GM19452 (cell line): ENCODE data around the gene KDM4B.

Experiments
- ATAC-seq: cut with Tn5 transposase; IDR thresholded peaks from one replicate; pipeline ENCODE4 v1.9.1; 2021; ENCODE audit not compliant: unreplicated experiment

The KDM4B gene

DNA sequence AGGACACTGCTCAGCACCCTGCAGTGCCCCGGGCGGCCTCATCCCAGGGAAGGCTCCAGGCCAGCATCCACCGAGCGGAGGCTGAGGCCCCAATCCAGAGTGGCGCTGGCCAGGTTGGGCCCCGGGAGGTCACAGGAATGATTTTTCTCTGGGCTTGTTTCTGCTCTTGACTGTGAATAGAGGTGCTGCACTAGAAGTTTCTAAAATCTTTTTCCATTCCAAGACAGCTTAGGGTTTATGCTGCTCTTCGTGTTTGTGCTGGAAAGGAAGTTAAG is 15.1 kb downstream of the KDM4B start:
- ATAC-seq, result no peak

DNA sequence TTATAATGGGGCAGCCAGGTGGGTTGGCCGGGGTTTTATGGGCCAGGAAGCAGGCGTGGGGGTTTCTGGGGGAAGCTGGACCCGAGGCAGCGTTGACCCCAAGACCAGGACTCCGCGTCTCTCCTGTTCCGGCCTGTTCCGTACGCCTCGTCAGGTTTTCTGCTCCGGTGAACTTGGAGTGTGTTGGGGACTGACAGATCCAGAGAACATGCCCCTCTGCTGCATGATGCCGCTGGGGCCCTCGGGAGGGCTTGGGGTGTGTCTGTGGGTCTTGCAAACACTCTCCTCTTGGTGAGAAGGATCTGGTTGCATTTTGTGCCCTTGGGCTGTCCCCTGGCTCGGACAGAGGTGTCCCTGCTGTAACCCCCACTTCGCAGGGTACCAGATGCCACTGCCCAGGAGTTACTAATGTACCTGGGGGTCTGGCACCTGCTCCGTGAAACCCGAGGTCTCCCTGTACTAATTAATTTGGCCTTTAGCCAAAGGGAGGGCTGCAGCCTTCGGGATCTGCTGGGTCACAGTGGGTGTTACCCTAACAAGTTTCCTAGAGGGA is 15.6 kb downstream of the KDM4B start:
- ATAC-seq, result no peak

DNA sequence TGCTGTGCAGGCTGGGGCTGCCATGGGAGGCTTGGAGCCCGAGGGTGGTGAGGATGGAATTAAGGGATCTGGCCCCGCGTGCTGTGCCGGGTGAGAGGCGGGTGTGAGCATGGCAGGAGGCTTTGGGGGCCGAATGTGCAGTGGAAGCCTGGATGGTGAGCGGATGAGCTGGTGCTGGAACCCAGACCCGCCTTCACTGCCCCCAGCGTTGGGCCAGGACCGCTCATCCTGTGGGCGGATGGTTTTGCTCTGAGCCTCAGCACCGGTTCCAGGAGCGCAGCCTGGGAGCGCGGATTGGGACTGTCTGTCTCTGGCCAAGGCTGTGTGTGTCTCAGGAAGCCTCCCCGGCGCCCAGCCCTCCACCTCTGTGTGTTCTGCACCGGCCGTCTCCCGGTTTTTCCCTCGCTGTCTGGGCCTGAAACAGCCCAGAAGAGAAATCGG is 16.7 kb downstream of the KDM4B start:
- ATAC-seq, result no peak

GRCh38 chr19:4986056-4986455 is 17.1 kb downstream of the KDM4B start:
- ATAC-seq, result no peak

DNA sequence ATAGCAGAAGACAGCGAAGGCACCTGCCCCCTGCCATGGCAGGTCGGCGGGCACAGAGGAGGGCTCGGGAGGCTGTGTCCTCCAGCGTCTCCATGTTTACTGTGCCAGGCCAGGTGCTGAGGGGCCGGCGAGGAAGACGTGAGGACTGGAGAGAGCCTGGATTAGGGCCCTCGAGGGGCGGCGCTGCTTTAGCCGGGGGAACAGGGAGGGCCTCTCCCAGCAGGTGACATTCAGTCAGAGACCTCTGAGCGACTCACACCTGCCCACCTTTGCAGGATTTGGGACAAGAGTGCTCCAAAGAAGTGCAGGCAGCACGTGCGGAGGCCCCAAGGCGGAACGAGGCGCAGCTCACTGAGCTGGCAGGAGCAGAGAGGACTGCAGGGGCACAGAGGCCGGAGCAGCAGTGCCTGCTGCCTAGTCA is 17.6 kb downstream of the KDM4B start:
- no peak for ATAC-seq

GRCh38 chr19:4987256-4987655 is 18.3 kb downstream of the KDM4B start:
- ATAC-seq, result no peak

GRCh38 chr19:4987692-4988370 is 18.9 kb downstream of the KDM4B start:
- ATAC-seq, result no peak

GRCh38 chr19:4988770-4989251 is 19.9 kb downstream of the KDM4B start:
- ATAC-seq, result no peak

DNA sequence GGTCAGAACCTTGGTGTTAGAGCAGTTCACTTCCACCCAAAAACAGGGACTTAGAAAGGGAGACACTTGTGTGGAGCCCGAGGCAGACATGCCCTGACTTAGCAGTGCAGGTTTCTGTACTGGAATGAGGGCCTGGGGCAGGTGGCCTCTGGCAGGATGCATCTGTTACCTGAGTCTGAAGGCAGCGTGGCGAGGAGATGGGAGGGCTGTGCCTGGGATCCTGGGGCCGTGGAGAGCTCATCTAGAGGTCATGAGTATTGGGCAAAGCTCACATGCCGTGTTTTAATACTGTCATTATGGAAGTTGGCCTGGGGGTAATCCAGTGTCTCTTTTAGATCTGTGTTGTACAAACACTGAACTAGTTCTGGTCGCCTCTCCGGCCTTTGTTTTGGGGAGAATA is 21.4 kb downstream of the KDM4B start:
- ATAC-seq, result no peak

GRCh38 chr19:4991538-4991937 is 22.6 kb downstream of the KDM4B start:
- no peak for ATAC-seq

DNA sequence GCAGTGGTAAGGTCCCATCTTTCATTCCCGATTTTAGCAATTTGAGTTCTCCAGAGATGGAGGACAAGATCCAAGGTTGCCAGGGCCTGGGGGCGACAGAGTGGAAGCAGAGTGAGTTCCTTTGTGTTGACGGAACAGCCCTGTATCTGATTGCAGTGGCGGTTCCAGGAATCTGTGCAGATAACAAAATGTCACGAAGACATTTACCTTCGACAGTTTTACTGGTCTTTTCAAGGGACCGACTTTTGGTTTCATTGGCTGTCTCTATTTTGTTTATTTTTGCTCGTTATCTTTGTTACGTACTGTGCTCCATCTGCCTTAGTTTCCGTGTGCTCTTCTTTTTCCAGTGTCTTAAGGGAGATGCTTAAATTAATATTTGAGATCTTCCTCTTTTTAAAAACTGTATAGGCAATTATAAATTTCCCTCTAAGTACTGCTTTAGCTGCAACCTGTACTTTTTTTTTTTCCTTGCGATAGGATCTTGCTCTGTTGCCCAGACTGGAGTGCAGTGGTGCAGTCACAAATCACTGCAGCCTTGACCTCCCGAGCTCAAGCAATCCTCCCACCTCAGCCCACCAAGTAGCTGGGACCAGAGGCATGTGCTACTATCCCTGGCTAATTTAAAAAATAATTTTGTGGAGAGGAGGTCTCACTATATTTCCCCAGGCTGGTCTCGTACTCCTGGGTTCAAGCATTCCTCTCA is 23.2 kb downstream of the KDM4B start:
- no peak for ATAC-seq

- no peak for ATAC-seq
Measured at GRCh38 chr19:4993683-4994082, 24.8 kb downstream of the KDM4B start.

GRCh38 chr19:4996701-4997100 is 27.8 kb downstream of the KDM4B start:
- ATAC-seq, result no peak

- no peak for ATAC-seq
Measured at GRCh38 chr19:4997297-4997696, 28.4 kb downstream of the KDM4B start.

GRCh38 chr19:5000120-5000611 is 31.3 kb downstream of the KDM4B start:
- ATAC-seq, result no peak

- ATAC-seq, result no peak
Measured at GRCh38 chr19:5001615-5002014, 32.7 kb downstream of the KDM4B start.

DNA sequence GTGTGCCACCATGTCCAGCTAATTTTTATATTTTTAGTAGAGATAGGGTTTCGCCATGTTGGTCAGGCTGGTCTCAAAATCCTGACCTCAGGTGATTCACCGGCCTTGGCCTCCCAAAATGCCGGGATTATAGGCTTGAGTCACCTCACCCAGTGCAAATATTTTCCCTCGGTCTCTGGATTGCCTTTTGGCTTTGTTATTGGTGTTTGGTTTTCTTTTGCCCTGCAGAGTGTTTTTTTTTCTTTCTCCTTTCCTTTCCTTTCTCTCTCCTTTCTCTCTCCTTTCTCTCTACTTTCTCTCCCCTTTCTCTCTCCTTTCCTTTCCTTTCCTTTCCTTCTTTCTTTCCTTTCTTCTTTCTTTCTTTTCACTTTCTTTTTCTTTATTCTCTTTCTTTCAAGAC is 33.2 kb downstream of the KDM4B start:
- no peak for ATAC-seq

- ATAC-seq, result no peak
Measured at GRCh38 chr19:5003781-5004180, 34.9 kb downstream of the KDM4B start.

DNA sequence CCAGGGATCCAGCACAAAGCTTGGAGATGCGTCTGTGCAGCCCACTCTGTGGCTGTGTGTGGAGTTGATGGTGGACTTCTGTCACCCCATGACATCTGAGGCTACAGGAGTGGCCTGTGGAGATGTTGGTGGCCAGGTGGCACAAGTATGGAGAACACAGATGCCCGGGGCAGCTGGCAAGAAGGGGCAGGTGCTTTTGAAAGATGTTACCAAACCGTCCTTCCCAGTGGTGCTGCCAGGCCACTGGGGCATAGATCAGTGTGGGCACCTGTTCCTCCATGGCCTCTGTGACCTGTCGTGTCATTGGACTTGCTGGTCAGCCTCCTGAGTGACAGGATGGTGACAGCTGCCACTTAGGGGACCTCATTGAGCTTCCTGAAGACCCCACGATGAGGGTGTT is 36.2 kb downstream of the KDM4B start:
- no peak for ATAC-seq

GRCh38 chr19:5006201-5006600 is 37.3 kb downstream of the KDM4B start:
- no peak for ATAC-seq

DNA sequence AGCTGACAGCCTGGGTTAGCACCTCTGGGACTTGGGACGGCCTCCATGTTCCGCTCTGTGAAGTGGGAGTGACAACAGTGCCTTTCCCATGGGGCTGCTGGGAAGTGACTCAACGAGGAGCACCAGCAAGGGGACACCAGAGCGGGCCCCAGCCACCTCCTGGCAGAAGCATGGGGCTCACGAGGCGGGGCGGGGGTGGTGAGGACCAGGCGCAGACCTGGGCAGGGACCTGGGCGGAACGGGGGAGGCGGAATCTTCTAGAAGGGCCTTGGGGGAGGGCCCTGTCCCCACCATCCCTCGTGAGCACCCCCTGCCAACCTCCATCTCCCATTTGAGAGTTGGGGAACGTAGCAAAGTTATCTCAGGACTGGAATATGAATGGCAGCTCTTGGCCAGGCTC is 37.9 kb downstream of the KDM4B start:
- ATAC-seq, result no peak

DNA sequence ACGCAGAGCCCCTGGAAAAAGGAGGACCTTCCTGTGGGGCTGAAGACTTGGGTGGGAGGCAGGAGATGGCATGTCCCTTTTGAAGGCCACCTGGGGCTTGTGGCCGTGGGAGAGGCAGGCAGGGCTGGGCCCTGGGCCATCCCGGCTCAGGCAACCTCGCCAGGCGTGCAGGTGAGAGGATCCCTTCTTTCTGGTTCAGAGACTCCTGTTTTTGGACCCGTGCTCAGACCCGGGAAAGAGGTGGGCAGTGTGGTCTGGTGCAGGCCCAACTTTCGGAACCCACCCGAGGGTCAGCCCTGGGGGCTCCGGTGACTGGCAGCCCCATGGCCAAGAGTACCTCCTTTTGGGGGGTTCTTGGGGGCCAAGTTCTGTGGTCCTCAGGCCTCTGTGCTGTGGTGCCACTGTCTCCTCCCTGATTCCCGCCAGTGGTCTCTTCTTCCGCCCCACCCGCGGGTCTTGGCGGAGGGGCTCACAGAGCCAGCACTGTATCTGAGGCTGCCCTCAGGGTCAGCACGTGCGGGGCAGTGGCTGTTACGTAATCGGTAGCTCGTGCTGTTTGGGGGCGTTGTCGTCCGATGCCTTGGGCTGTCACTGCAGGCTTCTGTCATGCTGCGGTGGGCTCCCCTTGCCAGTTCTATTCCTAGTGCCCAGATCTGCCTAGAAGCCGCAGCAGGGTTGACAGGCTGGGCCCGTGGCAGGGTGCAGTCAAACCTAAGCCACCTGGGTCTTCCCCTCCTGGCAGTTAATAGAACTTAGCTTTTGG is 42.7 kb downstream of the KDM4B start:
- ATAC-seq, result no peak
